ENCODE measurements around the gene CKAP4.

DNA sequence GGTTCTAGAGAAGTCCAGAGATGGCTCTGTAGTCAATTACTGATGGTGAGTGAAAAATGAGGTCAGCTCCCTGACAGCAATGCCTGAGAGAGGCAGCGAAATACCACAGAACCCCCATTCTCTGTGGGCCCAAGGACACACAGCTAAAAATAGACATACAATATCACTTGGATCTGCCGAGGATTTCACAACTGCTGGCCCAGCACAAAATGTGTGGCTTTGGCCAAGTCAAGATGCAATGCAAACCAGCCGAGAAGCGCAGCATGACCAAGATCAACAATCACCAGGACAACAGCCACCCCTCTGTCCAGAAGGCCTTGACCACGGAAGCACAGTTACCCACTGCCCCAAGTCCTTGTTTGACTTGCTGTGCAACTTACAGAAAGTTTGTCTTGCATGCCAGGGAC lies 52.2 kb downstream of the CKAP4 start:
- no peak for TF ChIP-seq POLR2A (IDR thresholded peaks at IDR 0.05)
- TF ChIP-seq, protein P1, sequence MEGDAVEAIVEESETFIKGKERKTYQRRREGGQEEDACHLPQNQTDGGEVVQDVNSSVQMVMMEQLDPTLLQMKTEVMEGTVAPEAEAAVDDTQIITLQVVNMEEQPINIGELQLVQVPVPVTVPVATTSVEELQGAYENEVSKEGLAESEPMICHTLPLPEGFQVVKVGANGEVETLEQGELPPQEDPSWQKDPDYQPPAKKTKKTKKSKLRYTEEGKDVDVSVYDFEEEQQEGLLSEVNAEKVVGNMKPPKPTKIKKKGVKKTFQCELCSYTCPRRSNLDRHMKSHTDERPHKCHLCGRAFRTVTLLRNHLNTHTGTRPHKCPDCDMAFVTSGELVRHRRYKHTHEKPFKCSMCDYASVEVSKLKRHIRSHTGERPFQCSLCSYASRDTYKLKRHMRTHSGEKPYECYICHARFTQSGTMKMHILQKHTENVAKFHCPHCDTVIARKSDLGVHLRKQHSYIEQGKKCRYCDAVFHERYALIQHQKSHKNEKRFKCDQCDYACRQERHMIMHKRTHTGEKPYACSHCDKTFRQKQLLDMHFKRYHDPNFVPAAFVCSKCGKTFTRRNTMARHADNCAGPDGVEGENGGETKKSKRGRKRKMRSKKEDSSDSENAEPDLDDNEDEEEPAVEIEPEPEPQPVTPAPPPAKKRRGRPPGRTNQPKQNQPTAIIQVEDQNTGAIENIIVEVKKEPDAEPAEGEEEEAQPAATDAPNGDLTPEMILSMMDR (IDR thresholded peaks at IDR 0.05), result no peak

All from Peyer's patch (tissue), 4 donors.